GM13976 (cell line): Measurements from ENCODE around the gene MMP25.
A peak's percentile ranks its signal among the peaks of the same experiment; 100 is the strongest.

ENCODE experiments used
- DNase-seq: peaks from one replicate; pipeline ENCODE4 v3.0.0; 2012; ENCODE audit warnings: low spot score
- CTCF ChIP-seq: IDR thresholded peaks from 2 replicates; pipeline ENCODE4 v1.5.1; 2012; ENCODE audit warnings: borderline replicate concordance, mild to moderate bottlenecking; ENCODE audit not compliant: insufficient read depth; ENCODE audit errors: extremely low read depth, missing control alignments, control extremely low read depth
- in situ Hi-C: fragments of 300-500 bp; cut with MboI; formaldehyde crosslinking; loops from one replicate; pipeline ENCODE4 v1.12.0; 2022; ENCODE audit warnings: low sequenced_read_pairs, mixed read lengths, inconsistent platforms; ENCODE audit not compliant: unreplicated experiment

Gene MMP25

GRCh38 chr16:3056336-3057180, 10.2 kb downstream of the MMP25 start:
- TF ChIP-seq CTCF: no peak
- DNase-seq: no peak
- in situ Hi-C loops: no loop called here

GRCh38 chr16:3057181-3058138, 11.1 kb downstream of the MMP25 start:
- DNase-seq: no peak
- no peak for TF ChIP-seq CTCF
- in situ Hi-C loops: no loop called here

- in situ Hi-C loops: no loop called here
- peak; percentile 67 for TF ChIP-seq CTCF
- DNase-seq: peak; percentile 80
Measured at GRCh38 chr16:3058139-3059030, 12.0 kb downstream of the MMP25 start.

- TF ChIP-seq CTCF: peak; percentile 94
- in situ Hi-C loops: no loop called here
- peak; percentile 97 for DNase-seq
Measured at GRCh38 chr16:3059041-3059722, 12.8 kb downstream of the MMP25 start.

GRCh38 chr16:3059723-3060242, 13.4 kb downstream of the MMP25 start:
- TF ChIP-seq CTCF: no peak
- no peak for DNase-seq
- in situ Hi-C loops: loop anchor here (10.0 kb wide), 1 partner anchor 65 kb away; no protein-coding TSS in a partner anchor
